GM19438 (cell line): ENCODE data around the gene SMPD2.
"Not testable (repeated sequence)": the region's sequence is repeated elsewhere in the genome, so short reads cannot be mapped to it uniquely, and the experiment has no call there.

Experiments used
- ATAC-seq: cut with Tn5 transposase; IDR thresholded peaks from one replicate; pipeline ENCODE4 v1.9.1; 2021; ENCODE audit warnings: low read depth; ENCODE audit not compliant: unreplicated experiment

The SMPD2 gene

DNA sequence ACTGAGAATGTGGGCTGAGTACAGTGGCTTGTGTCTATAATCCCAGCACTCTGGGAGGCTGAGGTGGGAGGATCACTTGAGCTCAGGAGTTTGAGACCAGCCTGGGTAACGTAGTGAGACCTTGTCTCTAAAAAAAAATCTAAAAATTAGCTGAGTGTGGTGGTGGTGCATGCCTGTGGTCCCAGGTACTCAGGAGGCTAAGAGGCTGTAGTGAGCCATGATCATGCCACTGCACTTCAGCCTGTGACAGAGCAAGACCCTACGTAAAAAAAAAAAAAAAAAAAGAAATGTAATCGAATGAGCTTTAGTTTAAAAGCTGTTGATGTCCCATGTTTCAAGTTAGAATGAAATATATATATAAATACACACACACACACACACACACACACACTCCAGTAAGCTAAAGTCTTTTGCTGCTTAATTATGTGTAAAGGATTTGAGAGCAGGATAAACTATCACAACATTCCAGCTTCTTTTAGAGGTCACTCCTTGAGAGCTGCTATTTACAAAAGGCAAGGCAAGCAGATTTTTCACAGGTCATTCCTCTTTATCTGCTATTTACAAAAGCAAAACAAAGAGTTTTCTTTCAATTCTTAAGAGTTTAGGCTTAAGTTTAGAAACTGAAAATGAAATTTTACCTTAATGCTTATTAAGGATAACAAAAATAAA lies 19.8 kb downstream of the SMPD2 start:
- no peak for ATAC-seq

DNA sequence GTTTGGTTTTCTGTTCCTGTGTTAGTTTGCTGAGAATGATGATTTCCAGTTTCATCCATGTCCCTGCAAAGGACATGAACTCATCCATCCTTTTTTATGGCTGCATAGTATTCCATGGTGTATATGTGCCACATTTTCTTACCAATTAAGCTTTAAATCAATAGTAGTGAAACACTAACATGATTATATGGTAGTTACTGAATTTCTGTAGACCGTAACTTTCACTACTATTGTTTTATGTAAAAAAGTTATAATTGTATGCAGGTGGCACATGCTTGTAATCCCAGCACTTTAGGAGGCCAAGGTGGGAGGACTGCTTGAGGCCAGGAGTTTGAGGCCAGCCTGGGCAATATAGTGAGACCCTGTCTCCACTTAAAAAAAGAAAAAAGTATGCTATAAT lies 20.7 kb downstream of the SMPD2 start:
- not testable (repeated sequence) for ATAC-seq

DNA sequence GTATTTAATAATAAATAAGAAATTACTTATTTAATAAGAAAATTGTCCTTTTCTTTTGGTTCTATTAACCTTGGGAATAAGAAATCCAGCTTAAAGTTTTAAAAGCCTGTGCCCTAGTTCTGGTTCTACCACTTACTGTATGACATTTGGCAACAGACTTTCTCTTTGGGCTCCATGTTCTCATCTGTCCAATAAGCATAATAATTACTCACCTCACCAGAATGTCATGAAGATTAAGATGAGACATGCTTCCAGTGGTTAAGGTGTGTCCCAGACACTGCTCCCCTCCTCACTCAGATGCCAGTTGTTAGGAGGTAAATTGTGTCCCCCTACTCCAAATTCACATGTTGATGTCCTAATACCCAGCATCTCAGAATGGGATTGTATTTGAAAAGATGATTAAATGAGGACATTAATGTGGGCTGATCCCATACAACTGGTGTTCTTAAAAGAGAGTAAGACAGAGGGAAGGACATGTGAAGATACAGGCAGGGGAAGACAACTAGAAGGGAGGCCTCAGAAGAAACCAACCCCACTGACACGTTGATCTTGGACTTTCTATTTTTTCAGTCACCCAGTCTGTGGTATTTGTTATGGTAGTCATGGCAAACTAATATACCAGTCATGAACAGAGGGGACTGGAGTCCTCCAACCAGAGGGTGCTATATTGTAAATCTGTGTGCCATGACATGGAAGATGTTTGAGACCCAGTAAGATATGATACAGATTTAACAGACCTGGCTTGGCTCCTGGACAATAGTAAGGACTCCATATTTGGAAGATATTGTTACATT lies 21.4 kb downstream of the SMPD2 start:
- ATAC-seq, result no peak

DNA sequence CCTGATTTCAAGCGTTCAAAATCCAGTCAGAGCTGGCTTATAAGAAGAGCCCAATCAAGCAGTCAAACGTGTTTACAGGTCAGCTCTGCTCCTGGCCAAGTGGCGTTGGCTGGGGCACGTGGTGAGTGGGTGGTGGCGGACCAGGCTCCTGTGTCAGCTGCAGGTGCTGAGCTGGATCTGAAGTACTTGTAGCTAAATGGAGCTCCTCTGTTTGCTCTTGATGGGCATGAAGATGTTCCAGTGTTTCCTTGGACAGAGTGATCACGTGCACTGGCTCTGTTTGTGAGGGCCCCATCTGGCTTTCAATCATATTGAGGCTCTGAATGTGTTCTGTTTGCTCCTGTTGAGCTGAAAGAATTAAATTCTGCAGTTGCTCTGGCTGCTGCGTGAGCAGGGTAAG lies 25.2 kb downstream of the SMPD2 start:
- ATAC-seq, result no peak

DNA sequence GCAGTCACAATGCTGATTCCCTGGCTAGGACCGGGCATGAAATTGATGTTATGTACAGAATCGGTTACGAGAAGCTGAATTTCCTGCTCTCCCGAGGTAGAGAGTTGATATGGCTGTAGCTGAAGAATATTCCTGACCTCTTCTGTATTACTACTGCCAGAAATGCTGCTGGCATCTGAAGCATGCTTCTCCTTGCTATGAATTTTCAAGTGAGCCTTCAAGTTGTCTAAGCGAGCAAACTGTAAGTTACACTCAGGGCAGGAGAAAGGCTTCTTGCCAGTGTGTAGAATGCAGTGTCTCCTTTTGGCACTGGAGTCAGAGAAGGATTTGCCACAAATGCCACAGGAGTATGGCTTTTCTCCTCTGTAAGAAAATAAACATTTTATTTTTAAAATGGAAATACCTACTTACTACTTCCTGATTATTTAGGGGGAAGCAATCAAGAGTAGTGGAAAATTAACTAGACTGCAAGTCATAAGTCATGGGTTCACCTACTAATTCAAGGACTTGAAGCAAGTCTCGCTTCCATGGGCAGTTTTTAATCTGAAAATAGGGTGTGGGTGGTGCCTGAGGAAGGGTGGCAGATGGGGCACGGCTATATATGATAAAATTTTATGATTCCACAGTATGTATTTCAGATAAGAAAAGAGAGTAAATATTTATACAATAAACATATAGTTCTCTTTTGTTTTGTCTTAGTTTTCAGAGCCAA lies 25.8 kb downstream of the SMPD2 start:
- no peak for ATAC-seq

DNA sequence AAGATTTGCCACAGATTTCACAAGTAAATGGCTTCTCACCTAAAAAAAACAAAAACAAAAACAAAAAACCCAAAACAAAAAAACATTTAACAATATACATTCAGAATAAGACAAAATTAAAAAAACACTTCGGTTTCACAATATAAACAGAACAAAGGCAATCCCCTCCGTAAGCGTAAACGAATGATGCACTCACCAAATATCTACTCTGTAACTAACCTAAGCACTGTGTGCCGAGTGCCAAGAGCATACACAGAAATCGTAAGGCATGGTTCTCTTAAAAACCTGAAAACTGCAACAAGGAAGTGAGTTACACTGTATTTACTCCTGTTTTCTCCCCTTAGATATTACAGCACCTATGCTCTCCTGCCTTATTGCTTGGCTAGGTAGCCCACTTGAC lies 27.2 kb downstream of the SMPD2 start:
- no peak for ATAC-seq

DNA sequence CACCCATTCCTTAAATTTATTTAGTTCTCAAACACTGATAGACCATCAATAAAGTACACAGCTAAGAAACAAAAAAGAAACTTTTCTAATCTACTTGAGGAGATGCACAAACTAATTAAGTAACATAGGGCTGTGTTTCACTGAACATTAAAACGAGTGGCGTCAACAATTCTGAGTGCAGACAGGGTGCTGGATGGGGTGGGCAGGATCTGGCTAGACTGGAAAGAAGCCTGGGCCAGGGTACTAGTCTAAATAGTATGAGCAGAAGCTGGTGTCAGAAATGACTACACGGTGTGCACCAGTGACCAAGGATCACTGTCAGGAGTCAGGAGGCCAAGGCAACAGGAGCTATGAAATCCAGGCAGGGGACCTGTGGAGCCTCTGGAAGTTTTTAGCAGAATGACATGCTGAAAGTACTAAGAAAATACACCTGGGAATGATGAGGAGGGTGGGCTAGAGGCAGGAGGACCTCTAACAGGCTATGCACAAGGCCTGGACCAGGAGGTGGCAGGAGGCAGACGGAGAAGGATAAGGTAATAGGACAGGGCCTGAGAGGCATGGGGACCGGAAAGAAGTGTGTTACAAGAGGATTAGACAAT lies 29.2 kb downstream of the SMPD2 start:
- ATAC-seq, result no peak

DNA sequence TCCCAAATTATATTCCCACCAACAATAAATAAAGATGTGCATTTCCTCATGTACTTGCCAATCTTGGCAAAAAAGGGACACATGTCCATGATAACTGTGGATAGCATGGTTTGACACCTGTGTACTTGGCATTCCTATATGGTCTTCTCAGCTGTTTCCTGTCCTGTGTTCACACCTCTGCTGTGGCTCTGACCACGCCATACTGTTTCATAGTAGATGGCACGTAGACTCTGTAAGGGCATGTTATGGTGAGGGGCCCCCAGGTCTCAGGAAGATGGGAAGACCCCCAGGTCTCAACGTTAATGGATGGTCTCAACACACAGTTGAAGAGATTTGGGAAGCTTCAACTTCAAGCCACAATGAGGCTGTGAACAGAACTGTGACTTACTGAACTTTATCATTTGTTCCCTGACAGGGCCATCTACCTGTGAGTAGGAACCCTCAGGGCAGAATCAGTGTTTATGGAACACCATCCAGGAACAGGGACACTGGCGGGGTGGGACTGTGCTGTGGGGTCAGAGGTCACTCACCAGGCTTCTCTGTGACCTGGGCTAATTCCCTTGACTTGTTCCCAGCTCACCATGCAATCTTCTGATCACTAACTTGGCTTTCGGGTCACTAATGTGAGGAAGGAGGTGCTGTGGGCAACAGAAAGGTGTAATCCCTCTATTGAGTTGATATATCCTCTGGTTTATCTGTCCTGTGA lies 30.7 kb downstream of the SMPD2 start:
- no peak for ATAC-seq

DNA sequence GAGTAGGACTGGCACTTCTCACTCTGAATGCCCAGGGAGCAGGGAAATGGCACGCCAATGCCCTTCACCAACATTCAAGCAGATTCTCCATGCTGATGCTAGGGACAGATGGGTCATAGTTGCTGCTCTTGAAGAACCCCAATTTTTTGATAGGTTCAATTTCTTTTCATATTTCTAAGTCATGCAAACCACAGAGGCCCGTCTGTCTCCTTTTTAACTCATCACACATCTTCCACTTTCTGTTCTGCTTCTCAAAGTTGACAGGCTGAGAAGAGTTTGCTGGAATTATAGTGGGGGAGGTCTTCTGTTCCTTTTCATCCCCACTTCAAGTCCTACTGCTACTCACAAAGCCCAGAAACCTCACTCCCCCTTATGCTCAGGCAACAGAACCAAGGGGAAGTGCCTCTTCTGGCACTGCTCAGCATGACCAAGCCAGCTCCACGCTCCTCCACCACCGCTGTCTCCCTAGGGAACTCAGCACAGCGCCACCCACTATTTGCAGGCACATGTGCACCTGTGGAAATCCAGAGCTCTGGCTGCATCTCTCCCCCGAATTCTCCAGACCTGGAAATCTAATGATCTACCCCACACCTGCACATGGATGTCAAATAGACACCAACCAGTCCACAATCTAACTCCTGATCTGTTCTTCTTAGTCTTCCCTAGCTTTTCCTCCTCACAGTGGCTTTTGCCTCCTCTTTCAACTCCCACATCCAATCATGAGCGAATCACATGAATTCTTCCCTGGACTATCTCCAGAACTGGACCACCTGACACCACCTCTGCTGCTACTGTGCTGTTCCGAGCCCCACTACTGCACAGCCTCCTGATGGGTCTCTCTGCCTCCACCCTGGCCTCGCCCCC lies 31.8 kb downstream of the SMPD2 start:
- ATAC-seq, result peak; percentile 79

DNA sequence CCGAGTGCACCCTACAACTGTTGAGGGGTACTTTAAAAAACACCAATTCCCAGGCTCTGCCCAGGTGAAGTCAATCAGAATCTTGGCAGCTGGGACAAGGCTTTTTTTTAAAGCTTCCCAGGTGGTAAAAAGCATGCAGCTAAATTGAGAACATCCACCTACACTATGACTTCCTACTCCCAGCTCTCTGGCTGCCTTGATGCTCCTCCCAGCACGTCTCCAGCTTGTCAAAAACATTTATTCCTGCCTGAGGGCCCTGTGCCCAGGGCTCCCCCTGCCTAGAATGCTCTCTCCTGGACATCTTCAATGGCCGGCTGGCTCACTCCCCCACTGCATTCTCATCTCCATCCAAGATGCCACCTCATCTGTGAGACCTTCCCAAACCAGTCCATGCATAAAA lies 32.6 kb downstream of the SMPD2 start:
- no peak for ATAC-seq

DNA sequence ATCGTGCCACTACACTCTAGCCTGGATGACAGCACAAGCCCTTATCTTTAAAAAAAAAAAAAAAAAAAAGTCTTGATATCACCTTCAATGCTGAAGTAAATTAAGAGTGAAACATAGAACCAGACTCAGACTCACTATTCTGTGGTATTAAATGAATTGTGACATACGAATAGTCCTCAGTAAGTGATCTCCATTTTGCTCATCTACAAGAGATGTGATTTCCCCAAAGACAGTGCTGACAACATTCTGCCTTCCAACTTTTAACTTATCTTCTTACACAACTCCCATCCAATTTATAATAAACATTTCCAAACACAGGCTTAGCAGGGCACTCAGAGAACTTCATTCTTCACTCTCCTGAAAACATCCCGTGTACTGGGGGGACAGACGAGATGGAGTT lies 34.5 kb downstream of the SMPD2 start:
- no peak for ATAC-seq

DNA sequence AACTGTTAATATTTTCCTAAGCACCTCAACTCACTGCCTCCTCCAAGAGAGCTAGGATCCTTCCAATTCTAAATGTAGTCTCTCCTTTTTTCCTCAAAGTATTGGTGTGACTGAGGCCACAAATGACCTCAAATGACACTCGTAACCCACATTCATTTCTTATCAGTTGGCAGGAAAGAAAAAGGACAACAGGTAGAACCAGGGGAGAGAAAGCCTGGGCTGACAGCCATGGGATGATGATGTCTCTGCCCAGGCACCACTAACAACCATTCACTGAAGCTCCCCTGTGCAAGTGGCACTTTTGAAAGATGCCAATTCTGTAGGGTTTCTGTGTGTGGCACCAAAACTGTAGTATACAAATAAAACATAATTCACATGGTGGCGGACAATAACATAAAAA lies 35.1 kb downstream of the SMPD2 start:
- ATAC-seq, result no peak

DNA sequence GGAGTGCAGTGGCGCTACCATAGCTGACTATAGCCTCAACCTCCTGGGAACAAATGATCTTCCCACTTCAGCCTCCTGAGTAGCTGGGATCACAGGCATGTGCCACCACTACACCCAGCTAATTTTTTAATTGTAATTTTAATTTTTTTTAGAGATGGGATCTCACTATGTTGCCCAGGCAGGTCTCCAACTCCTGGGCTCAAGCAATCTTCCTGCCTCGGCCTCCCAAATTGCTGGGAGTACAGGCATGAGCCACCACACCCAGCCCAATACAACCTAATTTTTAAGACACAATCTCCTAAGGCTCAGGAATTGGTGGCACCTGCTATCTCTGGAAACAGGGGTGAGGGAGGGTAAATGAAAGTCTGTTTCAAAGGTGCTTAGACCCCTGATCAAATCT lies 36.7 kb downstream of the SMPD2 start:
- ATAC-seq, result no peak

DNA sequence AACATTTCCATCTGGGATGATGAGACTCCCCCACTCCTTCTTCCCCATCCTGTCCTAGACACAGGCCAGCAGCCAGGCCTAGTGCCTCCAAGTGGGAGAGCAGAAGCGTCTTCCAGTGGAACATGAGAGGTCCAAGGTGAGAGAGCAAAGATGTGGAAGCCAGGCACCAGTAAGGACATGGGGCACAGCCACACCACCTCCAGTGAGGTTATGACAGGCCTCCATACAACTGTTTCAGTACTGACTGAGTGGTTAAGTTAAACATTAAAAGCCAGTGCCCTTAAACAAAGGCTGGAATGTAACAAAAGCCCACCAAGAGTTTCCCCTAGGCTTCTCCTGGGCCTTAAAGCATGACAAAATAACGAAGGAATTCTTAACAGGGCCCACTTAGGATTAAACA lies 37.2 kb downstream of the SMPD2 start:
- peak; percentile 54 for ATAC-seq

DNA sequence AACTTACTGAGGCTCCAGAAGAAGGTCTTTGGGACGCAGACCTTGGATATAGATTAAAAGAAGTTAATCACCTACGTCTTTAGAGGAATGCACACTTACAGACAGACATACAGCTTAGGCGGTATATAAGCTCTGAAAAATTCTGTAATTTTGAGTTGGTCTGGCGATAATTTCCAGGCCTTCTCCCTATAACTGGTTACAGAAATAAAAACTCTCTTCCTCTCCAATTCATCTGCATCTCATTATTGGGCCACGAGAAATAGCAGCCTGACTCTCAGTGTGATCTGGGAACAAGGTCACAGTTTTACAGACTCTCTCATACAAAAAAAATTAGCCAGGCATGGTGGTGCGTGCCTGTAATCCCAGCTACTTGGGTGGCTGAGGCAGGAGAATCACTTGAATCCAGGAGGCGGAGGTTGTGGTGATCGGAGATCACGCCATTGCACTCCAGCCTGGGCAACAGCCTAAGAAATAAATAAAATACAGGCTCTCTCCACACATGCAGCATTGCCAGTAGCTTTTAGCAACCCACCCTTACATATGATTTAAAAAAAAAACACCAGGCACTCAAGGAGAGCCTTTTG lies 37.8 kb downstream of the SMPD2 start:
- no peak for ATAC-seq

DNA sequence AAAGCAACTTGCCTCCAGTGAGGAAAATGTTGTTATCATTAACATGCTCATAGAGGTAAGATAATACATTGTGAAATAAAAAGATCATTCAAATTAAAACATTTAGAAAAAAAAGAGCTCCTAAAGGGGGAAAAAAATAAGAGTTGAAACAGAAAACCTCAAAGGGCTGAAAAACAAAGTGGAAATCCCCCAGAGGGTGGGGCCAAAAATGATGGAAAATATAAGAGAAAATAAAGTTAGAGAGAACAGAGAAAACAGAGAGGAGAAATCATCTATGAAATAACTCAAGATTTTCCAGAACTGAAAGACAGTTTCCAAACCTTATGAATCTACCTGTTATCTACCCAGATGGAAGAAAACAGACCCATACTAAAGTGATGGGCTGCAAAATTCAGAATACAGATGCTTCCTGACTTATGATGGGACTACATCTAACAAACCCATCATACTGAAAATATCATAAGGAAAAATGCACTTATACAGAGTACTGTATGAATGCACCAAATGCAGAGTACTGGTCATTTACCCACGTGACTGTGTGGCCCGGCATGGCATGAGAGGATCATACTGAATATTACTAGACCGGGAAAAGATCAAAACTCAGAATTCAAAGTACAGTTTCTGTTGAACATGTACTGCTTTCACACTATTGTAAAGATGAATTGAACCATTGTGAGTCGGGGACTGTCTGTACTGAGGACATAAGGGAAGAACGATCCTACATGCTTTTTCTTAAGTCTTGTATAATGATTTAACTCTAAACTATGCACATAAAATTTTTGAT lies 38.5 kb downstream of the SMPD2 start:
- no peak for ATAC-seq

DNA sequence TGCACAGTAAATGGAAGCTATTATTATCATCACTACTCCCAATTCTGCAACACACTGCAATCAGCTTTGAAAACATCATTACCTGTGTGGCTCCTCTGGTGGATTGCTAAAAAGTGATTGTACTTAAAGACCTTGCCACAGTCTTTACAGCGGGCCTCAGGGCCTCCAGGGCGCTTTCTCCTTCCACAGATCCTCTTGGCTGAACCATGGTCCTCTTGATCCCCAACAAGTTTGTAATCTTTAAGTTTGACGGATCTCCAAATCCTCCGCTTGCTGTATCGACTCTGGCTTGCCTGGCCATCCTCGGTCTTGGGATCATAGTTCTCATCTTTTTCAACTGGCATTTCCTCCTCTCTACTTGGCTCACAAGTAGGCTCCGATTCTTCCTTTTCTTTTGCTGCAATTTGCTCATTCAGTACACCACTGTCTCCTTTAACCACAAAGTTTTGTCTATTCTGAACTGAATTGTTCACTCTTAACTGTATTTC lies 40.5 kb downstream of the SMPD2 start:
- ATAC-seq, result no peak

DNA sequence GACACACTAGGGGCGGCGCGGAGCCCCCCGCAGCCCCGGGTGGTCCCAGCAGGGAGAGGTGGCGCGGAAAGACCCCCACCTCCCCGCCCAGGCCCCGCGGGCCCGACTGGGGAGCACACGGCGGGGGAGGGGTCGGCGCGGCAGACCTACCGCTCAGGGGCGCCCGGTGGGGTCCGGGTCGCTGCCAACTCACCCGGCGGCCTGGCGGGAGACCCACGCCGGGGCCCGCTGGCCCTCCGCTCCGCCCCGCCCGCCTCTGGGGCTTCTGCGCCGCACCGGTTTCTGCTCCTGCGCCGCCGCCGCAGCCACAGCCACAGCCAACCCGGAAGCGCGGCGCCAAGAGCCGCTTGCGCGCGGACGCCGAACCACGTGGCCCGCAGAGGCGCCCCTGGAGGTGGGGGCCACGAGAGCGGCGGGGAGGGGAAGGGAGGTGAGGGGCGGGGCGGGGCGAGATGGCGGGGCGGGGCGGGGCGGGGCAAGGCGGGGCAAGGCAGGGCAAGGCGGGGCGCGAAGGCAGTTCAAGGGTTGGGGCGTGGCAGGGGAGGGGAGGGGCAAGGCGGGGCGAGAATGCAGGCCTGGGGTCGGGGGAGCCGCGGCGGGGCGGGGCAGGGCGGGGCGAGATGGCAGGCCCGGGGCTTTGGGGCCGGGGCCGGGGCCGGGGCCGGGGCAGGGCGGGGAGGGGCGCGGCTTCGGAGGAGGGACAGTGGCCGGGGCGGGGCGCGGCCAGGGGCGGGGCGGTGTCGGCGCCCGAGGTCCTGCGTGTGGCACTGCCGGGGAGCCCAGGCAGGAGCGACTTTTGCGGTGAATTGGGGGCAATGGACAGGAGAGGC lies 42.6 kb downstream of the SMPD2 start, which contains the start of gene ZBTB24:
ZBTB24 (minus strand) TSS at position 315 of the 830 bp plus-strand sequence. CDS start 1,193 bp downstream, outside the sequence.
- peak; percentile 88 for ATAC-seq
